ENCODE measurements around the gene FOXE1. TPM values are rescaled to one million over a fixed set of nuclear protein-coding genes. Genes with fewer than 3 reads are reported as not detected.

The FOXE1 gene
- total RNA-seq, 1 experiment from 2014 or later, result not detected

GRCh38 chr9:97807681-97808080, 45.3 kb upstream of the FOXE1 start:
- POLR2A ChIA-PET, result no interaction called here
- Histone ChIP-seq H3K9me3 (ENCODE audit: control insufficient read depth in 1 of 2, insufficient read depth in 1 of 2, low read depth in 1 of 2, low read length in 2 of 2) (no peaks in the 10 kb centered on the region), H2AFZ (ENCODE audit: low read depth, low read length, poor library complexity, severe bottlenecking) (no peak overlapping the region), H3K79me2 (ENCODE audit: insufficient read depth, low read length) (no peaks in the 10 kb centered on the region), H3K9ac (ENCODE audit: low read length) (no peak overlapping the region), H3K27ac (ENCODE audit: low read depth, low read length) (no peak overlapping the region), H4K20me1 (ENCODE audit: insufficient read depth) (no peaks in the 10 kb centered on the region), H3K4me3 (replicated peaks in 1 of 2; ENCODE audit: low read depth in 1 of 2, low read length in 2 of 2) (no peak overlapping the region), H3K4me1 (ENCODE audit: control insufficient read depth in 1 of 2, insufficient read depth in 2 of 2, low read length in 2 of 2) (peaks cover 8 to 24% of the 10 kb centered on the region in 2 experiments), H3K9me2 (ENCODE audit: insufficient read depth) (no peaks in the 10 kb centered on the region), H3K27me3 (ENCODE audit: insufficient read depth, low read length) (no peaks in the 10 kb centered on the region), H3K4me2 (ENCODE audit: low read length) (no peak overlapping the region), H3K36me3 (ENCODE audit: control insufficient read depth in 1 of 2, insufficient read depth in 2 of 2, low read length in 2 of 2) (no peaks in the 10 kb centered on the region)
- RAD21 ChIA-PET (ENCODE audit: low non-redundant PET in 1 of 2, low total read pairs in 2 of 2, uncharacterized antibody in 2 of 2, unreplicated experiment in 2 of 2), result no interaction called here
- ATAC-seq, result no peak
- BruUV-seq (replicated peaks), result no TSS peak
- DNase-seq (ENCODE audit: low read depth, low spot score), result no peak
- intact Hi-C loops (cut with micrococcal nuclease), result no loop called here
- CTCF ChIA-PET, result interaction anchor here (1.2 kb wide), 1 partner anchor 82 kb away, joined by 3 read pairs; no protein-coding TSS in a partner anchor
- no peak for TF ChIP-seq FOSL1 (IDR thresholded peaks at IDR 0.05; ENCODE audit: low read depth)
- no peak for TF ChIP-seq SRF (IDR thresholded peaks at IDR 0.05; ENCODE audit: low read depth)
- TF ChIP-seq, protein P1, sequence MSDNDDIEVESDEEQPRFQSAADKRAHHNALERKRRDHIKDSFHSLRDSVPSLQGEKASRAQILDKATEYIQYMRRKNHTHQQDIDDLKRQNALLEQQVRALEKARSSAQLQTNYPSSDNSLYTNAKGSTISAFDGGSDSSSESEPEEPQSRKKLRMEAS (IDR thresholded peaks at IDR 0.05), result no peak
- TF ChIP-seq POLR2A (IDR thresholded peaks at IDR 0.05; ENCODE audit: borderline replicate concordance, extremely low read depth, insufficient read depth, insufficient read length), result no peak
- no peak for TF ChIP-seq EZH2 (IDR thresholded peaks at IDR 0.05)
- TF ChIP-seq, protein P2, sequence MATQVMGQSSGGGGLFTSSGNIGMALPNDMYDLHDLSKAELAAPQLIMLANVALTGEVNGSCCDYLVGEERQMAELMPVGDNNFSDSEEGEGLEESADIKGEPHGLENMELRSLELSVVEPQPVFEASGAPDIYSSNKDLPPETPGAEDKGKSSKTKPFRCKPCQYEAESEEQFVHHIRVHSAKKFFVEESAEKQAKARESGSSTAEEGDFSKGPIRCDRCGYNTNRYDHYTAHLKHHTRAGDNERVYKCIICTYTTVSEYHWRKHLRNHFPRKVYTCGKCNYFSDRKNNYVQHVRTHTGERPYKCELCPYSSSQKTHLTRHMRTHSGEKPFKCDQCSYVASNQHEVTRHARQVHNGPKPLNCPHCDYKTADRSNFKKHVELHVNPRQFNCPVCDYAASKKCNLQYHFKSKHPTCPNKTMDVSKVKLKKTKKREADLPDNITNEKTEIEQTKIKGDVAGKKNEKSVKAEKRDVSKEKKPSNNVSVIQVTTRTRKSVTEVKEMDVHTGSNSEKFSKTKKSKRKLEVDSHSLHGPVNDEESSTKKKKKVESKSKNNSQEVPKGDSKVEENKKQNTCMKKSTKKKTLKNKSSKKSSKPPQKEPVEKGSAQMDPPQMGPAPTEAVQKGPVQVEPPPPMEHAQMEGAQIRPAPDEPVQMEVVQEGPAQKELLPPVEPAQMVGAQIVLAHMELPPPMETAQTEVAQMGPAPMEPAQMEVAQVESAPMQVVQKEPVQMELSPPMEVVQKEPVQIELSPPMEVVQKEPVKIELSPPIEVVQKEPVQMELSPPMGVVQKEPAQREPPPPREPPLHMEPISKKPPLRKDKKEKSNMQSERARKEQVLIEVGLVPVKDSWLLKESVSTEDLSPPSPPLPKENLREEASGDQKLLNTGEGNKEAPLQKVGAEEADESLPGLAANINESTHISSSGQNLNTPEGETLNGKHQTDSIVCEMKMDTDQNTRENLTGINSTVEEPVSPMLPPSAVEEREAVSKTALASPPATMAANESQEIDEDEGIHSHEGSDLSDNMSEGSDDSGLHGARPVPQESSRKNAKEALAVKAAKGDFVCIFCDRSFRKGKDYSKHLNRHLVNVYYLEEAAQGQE (IDR thresholded peaks at IDR 0.05; ENCODE audit: low read depth), result no peak
- no peak for TF ChIP-seq EGR1 (IDR thresholded peaks at IDR 0.05; ENCODE audit: low read depth)
- no peak for TF ChIP-seq SIN3A (IDR thresholded peaks at IDR 0.05; ENCODE audit: low read depth)
- TF ChIP-seq ZBTB33 (IDR thresholded peaks at IDR 0.05; ENCODE audit: extremely low read depth, insufficient replicate concordance, low read length), result no peak
- TF ChIP-seq ELF1 (IDR thresholded peaks at IDR 0.05; ENCODE audit: borderline replicate concordance, low read depth), result no peak
- no peak for TF ChIP-seq ZFX (IDR thresholded peaks at IDR 0.05)
- TF ChIP-seq RAD21 (IDR thresholded peaks at IDR 0.05; ENCODE audit: low read depth), result no peak
- no peak for TF ChIP-seq ZNF274 (IDR thresholded peaks at IDR 0.05; ENCODE audit: low read depth, low read length)
- TF ChIP-seq CEBPB (IDR thresholded peaks at IDR 0.05; ENCODE audit: low read depth), result no peak
- TF ChIP-seq, protein P3, sequence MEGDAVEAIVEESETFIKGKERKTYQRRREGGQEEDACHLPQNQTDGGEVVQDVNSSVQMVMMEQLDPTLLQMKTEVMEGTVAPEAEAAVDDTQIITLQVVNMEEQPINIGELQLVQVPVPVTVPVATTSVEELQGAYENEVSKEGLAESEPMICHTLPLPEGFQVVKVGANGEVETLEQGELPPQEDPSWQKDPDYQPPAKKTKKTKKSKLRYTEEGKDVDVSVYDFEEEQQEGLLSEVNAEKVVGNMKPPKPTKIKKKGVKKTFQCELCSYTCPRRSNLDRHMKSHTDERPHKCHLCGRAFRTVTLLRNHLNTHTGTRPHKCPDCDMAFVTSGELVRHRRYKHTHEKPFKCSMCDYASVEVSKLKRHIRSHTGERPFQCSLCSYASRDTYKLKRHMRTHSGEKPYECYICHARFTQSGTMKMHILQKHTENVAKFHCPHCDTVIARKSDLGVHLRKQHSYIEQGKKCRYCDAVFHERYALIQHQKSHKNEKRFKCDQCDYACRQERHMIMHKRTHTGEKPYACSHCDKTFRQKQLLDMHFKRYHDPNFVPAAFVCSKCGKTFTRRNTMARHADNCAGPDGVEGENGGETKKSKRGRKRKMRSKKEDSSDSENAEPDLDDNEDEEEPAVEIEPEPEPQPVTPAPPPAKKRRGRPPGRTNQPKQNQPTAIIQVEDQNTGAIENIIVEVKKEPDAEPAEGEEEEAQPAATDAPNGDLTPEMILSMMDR (IDR thresholded peaks at IDR 0.05 in 2 of 3, conservative IDR thresholded peaks at IDR 0.05 in 1 of 3; ENCODE audit: borderline replicate concordance in 1 of 3, insufficient read depth in 1 of 3, low read depth in 2 of 3, low read length in 2 of 3), result no peak
- TF ChIP-seq SP1 (IDR thresholded peaks at IDR 0.05; ENCODE audit: low read depth), result no peak
- TF ChIP-seq TCF7L2 (IDR thresholded peaks at IDR 0.05; ENCODE audit: borderline replicate concordance, extremely low read depth, insufficient read depth, insufficient read length), result no peak
- no peak for TF ChIP-seq EZH2phosphoT487 (IDR thresholded peaks at IDR 0.05; ENCODE audit: borderline replicate concordance)
- TF ChIP-seq ATF3 (IDR thresholded peaks at IDR 0.05), result no peak
- no peak for TF ChIP-seq CBX3 (IDR thresholded peaks at IDR 0.05; ENCODE audit: low read depth)

Measured in HCT116 (cell line).